ENCODE results near the gene TNS3.

DNA sequence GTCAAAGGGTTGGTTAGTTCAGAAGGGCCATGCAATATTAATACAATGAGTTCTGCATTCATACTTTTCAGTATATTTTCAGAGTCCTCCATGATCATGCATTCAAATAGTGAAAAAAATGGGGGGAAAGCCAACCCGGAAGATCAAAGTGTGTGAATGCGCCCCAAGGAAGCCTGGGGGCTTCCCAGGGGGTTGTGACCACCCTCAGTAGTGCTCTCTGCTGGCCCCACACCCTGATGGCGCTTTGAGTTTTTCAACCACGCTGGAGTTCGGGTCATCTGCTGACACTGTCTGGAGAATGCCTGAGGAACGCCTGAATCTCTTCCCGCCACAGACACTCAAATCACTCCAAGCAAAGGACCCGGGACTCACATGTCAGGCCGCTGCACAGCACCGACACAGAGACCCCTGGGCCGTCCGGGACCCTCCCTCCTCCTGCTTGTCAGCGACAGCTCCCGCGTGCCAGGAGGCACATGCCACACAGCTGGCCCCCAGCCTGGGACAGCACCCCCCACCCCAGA, 1.0 kb downstream of the TNS3 start:
- TF ChIP-seq POLR2A (IDR thresholded peaks at IDR 0.05; ENCODE audit: low read length), result no peak
- no peak for TF ChIP-seq GATA1 (IDR thresholded peaks at IDR 0.05; ENCODE audit: low read depth, low read length)
